ENCODE results near the gene PSME2. TPM values are rescaled to one million over a fixed set of nuclear protein-coding genes. Genes with fewer than 3 reads are reported as not detected.

PSME2 gene
- total and polyA plus RNA-seq, 2 of the 13 experiments (the other 11 are each of a cell fraction or from before 2014, with no cell fraction given) = 332 to 716 TPM

DNA sequence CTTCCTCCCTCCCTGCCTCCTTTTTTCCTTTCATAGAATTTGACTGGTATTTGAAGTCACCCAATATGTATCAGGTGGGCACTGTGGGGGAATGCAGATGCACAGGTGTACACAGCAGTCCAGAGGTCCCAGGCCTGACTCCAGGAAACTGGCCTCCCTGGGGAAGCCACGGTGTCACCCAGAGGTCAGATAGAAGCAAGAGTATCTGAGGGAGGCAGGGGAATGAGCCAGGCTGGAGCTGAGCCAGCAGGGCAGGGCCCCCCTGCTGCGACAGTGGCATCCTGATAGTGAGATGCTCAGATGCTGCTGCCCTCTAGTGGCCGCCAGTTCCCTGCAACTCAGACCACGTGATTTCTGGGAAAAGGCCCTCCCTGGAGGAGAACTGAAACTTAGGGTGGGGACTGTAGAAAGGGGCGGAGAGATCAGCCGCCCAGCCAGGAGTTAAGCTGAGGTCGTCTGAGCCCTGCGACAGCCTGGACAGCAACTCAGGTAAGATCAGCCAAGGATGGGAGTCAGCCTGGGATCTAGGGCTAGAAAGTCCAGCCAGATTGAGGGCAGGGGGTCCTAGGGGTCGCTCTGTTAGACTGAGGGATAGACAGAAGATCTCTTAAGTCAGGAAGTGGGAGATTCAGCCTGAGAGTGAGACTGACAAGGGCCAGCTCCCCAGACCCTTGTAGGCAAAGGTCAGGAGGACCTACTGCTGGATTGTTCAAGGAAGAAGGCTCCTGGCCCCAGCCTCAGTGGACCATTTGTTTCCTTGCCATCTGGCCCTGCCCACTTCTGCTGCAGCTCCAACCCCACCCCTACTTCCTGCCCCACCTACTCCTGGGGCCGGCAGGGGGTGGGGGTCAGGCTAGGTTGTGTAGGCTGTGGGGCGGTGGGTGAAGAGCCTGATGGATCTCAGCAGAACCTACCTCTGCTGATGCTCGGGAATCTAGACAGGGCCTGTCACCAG, 14.7 kb upstream of the PSME2 start, which contains the start of gene IRF9 (continued):
- TF ChIP-seq, protein P1, sequence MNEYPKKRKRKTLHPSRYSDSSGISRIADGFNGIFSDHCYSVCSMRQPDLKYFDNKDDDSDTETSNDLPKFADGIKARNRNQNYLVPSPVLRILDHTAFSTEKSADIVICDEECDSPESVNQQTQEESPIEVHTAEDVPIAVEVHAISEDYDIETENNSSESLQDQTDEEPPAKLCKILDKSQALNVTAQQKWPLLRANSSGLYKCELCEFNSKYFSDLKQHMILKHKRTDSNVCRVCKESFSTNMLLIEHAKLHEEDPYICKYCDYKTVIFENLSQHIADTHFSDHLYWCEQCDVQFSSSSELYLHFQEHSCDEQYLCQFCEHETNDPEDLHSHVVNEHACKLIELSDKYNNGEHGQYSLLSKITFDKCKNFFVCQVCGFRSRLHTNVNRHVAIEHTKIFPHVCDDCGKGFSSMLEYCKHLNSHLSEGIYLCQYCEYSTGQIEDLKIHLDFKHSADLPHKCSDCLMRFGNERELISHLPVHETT (CRISPR knock-in tag; conservative IDR thresholded peaks at IDR 0.05) = peak; percentile 92
- TF ChIP-seq BCL3 (CRISPR knock-in tag; IDR thresholded peaks at IDR 0.05) (peak; percentile 98), SMAD3 (CRISPR knock-in tag; IDR thresholded peaks at IDR 0.05) (peak; percentile 100), ZNF468 (CRISPR knock-in tag; IDR thresholded peaks at IDR 0.05) (no peak), KDM3A (CRISPR knock-in tag; IDR thresholded peaks at IDR 0.05; ENCODE audit: low read depth) (peak; percentile 99), ZNF574 (CRISPR knock-in tag; IDR thresholded peaks at IDR 0.05) (peak; percentile 96), ZNF17 (CRISPR knock-in tag; IDR thresholded peaks at IDR 0.05) (peak; percentile 61; the same call in 1 of the 2 replicates), ZNF326 (CRISPR knock-in tag; IDR thresholded peaks at IDR 0.05; ENCODE audit: borderline replicate concordance) (peak; percentile 96), ZNF317 (CRISPR knock-in tag; IDR thresholded peaks at IDR 0.05) (peak; percentile 88), MIER2 (CRISPR knock-in tag; IDR thresholded peaks at IDR 0.05) (peak; percentile 91), ESRRA (CRISPR knock-in tag; IDR thresholded peaks at IDR 0.05; ENCODE audit: low read depth) (peak; percentile 82), KAT2B (IDR thresholded peaks at IDR 0.05; ENCODE audit: borderline replicate concordance, low read depth, low read length) (no peak), ZNF605 (CRISPR knock-in tag; IDR thresholded peaks at IDR 0.05) (peak; percentile 99), GLMP (CRISPR knock-in tag; IDR thresholded peaks at IDR 0.05; ENCODE audit: borderline replicate concordance) (no peak), SRSF9 (IDR thresholded peaks at IDR 0.05; ENCODE audit: borderline replicate concordance, insufficient read depth, low read depth, low read length, poor library complexity, severe bottlenecking) (no peak)
- TF ChIP-seq, protein P2, sequence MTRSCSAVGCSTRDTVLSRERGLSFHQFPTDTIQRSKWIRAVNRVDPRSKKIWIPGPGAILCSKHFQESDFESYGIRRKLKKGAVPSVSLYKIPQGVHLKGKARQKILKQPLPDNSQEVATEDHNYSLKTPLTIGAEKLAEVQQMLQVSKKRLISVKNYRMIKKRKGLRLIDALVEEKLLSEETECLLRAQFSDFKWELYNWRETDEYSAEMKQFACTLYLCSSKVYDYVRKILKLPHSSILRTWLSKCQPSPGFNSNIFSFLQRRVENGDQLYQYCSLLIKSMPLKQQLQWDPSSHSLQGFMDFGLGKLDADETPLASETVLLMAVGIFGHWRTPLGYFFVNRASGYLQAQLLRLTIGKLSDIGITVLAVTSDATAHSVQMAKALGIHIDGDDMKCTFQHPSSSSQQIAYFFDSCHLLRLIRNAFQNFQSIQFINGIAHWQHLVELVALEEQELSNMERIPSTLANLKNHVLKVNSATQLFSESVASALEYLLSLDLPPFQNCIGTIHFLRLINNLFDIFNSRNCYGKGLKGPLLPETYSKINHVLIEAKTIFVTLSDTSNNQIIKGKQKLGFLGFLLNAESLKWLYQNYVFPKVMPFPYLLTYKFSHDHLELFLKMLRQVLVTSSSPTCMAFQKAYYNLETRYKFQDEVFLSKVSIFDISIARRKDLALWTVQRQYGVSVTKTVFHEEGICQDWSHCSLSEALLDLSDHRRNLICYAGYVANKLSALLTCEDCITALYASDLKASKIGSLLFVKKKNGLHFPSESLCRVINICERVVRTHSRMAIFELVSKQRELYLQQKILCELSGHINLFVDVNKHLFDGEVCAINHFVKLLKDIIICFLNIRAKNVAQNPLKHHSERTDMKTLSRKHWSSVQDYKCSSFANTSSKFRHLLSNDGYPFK (CRISPR knock-in tag; IDR thresholded peaks at IDR 0.05; ENCODE audit: borderline replicate concordance) = peak; percentile 94; the same call in 1 of the 2 replicates
- TF ChIP-seq, protein P3, sequence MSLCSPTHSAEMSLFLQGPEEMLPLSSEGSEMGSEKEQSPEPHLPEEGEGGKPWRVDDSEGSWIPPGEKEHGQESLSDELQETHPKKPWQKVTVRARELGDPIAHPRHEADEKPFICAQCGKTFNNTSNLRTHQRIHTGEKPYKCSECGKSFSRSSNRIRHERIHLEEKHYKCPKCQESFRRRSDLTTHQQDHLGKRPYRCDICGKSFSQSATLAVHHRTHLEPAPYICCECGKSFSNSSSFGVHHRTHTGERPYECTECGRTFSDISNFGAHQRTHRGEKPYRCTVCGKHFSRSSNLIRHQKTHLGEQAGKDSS (CRISPR knock-in tag; IDR thresholded peaks at IDR 0.05; ENCODE audit: borderline replicate concordance, low read depth) = peak; percentile 92
